Measurements from ENCODE around the gene NEK9. TPM values are rescaled to one million over a fixed set of nuclear protein-coding genes. Genes with fewer than 3 reads are reported as not detected.
"Not testable (repeated sequence)": the region's sequence is repeated elsewhere in the genome, so short reads cannot be mapped to it uniquely, and the experiment has no call there.

Gene NEK9
- polyA plus RNA-seq, 2 donors, result 18.6 to 27.8 TPM

DNA sequence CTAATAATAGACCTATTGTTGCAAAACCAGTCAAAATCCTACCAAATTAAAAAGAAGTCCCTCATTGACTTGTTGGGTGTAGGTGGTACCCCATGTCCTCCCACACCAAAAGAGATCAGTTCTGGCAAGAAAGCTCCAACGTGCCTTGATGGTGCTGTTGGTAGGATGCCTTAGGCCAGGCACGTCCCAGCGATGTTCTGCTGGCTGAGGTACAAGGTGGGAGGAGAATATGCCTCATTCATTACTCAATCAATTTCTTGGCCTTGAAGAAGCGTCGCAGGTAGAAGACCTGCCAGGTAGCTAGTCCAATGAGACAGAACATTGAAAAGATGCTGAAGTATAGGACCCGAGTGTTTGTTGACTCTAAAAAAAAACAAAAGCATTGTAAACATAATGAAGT, 7.8 kb upstream of the NEK9 start:
- Histone ChIP-seq H3K27me3 (ENCODE audit: control insufficient read depth in 1 of 2, insufficient read depth in 2 of 2, low read length in 2 of 2) (no peaks in the 10 kb centered on the region), H3K4me1 (ENCODE audit: control insufficient read depth in 2 of 2, insufficient read depth in 2 of 2, low read length in 1 of 2) (no peaks in the 10 kb centered on the region), H3K4me3 (ENCODE audit: low read depth in 1 of 2, low read length in 2 of 2) (no peak overlapping the region), H3K27ac (ENCODE audit: low read depth in 2 of 2, low read length in 1 of 2) (peak overlapping the region in 1 of 2 donors; percentile 22), H3K36me3 (ENCODE audit: control insufficient read depth in 2 of 2, insufficient read depth in 2 of 2, low read length in 1 of 2) (peaks cover 2% of the 10 kb centered on the region in 2 donors), H3K9me3 (ENCODE audit: control insufficient read depth in 2 of 2, insufficient read depth in 1 of 2, low read depth in 1 of 2, low read length in 1 of 2) (no peaks in the 10 kb centered on the region)
- 49 to 51% methylated on average over 6 of the region's 6 CpGs for WGBS, 2 donors

DNA sequence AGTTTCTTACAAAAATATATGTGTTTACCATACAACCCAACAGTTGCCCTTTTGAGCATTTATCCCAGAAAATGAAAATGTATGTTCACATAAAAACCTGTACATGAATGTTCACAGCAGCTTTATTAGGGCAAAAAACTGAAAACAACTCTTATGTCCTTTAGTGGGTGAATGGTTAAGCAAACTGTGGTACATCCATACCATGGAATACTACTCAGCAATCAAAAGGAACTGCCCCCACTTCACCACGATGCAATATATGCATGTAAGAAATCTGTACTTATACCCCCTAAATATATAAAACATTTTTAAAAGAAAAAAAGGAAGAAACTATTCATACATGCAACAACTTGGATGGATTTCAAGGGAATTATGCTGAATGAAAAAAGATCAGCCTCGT, 6.7 kb upstream of the NEK9 start:
- H3K4me3 ChIP-seq (ENCODE audit: low read depth in 1 of 2, low read length in 2 of 2), result no peak overlapping the region
- H3K27ac ChIP-seq (ENCODE audit: low read depth in 2 of 2, low read length in 1 of 2), result no peak overlapping the region
- WGBS, 2 donors, result 51 to 66% methylated on average over 2 of the region's 2 CpGs
- no peaks in the 10 kb centered on the region for H3K27me3 ChIP-seq (ENCODE audit: control insufficient read depth in 1 of 2, insufficient read depth in 2 of 2, low read length in 2 of 2)
- H3K9me3 ChIP-seq (ENCODE audit: control insufficient read depth in 2 of 2, insufficient read depth in 1 of 2, low read depth in 1 of 2, low read length in 1 of 2), result no peaks in the 10 kb centered on the region
- H3K36me3 ChIP-seq (ENCODE audit: control insufficient read depth in 2 of 2, insufficient read depth in 2 of 2, low read length in 1 of 2), result peaks cover 2% of the 10 kb centered on the region in 2 donors
- H3K4me1 ChIP-seq (ENCODE audit: control insufficient read depth in 2 of 2, insufficient read depth in 2 of 2, low read length in 1 of 2), result no peaks in the 10 kb centered on the region

DNA sequence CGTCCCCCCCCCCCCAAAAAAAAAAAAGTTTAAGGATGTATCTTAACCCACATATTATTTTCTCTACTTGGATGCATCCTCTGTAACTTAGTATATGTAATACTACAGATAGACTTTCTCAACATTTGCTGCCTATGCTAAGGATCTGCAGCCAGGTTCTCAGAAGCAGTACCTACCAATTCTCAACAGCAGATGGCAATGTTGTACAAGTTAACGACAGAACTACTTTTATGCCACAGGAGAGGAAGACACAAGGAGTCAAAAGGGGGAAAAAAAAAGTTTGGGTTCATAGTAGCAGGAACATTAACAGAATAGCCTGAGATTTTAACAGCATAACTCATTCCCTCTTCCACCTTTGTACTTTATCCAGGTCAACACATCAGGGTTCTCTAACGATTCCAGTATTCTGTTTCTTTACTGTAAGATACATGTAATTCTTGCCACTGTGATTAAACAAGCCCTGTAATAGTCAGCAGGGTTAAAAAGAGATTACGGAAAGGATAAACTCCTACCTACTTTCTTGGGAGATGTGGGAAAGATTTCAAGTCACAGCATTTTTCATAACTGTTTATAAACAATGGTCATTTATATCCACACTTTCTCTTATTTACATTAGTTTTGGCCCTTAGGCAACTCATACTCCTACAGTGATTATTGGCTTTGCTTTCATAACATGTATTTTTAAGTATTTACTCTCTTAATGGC, 5.7 kb upstream of the NEK9 start:
- WGBS, 2 donors, result 25 to 39% methylated on average over 4 of the region's 4 CpGs
- Histone ChIP-seq H3K36me3 (ENCODE audit: control insufficient read depth in 2 of 2, insufficient read depth in 2 of 2, low read length in 1 of 2) (peaks cover 2% of the 10 kb centered on the region in 2 donors), H3K4me1 (ENCODE audit: control insufficient read depth in 2 of 2, insufficient read depth in 2 of 2, low read length in 1 of 2) (no peaks in the 10 kb centered on the region), H3K4me3 (ENCODE audit: low read depth in 1 of 2, low read length in 2 of 2) (no peak overlapping the region), H3K27ac (ENCODE audit: low read depth in 2 of 2, low read length in 1 of 2) (no peak overlapping the region), H3K27me3 (ENCODE audit: control insufficient read depth in 1 of 2, insufficient read depth in 2 of 2, low read length in 2 of 2) (no peaks in the 10 kb centered on the region), H3K9me3 (ENCODE audit: control insufficient read depth in 2 of 2, insufficient read depth in 1 of 2, low read depth in 1 of 2, low read length in 1 of 2) (no peaks in the 10 kb centered on the region)

DNA sequence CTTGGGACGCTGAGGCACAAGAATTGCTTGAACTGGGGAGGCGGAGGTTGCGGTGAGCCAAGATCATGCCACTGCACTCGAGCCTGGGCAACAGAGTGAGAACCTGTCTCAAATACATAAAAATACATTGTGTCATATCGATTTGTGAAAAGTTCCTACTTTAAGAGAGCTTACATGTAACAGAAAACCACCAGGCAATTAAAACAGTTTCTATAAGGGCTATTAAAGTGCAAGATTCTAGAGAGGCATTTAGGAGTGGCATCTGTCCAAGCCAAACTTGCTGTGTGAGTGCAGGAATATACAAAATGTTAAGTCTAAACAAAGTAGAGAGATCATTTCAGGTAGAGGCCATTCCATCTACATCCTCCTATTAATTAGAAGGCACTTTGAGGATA, 1.7 kb upstream of the NEK9 start:
- WGBS, 2 donors, result 85 to 90% methylated on average over 5 of the region's 5 CpGs
- no peaks in the 10 kb centered on the region for H3K27me3 ChIP-seq (ENCODE audit: control insufficient read depth in 1 of 2, insufficient read depth in 2 of 2, low read length in 2 of 2)
- no peak overlapping the region for H3K27ac ChIP-seq (ENCODE audit: low read depth in 2 of 2, low read length in 1 of 2)
- peaks cover 0 to 2% of the 10 kb centered on the region in 2 donors for H3K9me3 ChIP-seq (ENCODE audit: control insufficient read depth in 2 of 2, insufficient read depth in 1 of 2, low read depth in 1 of 2, low read length in 1 of 2)
- peaks cover 0 to 3% of the 10 kb centered on the region in 2 donors for H3K4me1 ChIP-seq (ENCODE audit: control insufficient read depth in 2 of 2, insufficient read depth in 2 of 2, low read length in 1 of 2)
- H3K4me3 ChIP-seq (ENCODE audit: low read depth in 1 of 2, low read length in 2 of 2), result no peak overlapping the region
- peaks cover 0 to 2% of the 10 kb centered on the region in 2 donors for H3K36me3 ChIP-seq (ENCODE audit: control insufficient read depth in 2 of 2, insufficient read depth in 2 of 2, low read length in 1 of 2)

DNA sequence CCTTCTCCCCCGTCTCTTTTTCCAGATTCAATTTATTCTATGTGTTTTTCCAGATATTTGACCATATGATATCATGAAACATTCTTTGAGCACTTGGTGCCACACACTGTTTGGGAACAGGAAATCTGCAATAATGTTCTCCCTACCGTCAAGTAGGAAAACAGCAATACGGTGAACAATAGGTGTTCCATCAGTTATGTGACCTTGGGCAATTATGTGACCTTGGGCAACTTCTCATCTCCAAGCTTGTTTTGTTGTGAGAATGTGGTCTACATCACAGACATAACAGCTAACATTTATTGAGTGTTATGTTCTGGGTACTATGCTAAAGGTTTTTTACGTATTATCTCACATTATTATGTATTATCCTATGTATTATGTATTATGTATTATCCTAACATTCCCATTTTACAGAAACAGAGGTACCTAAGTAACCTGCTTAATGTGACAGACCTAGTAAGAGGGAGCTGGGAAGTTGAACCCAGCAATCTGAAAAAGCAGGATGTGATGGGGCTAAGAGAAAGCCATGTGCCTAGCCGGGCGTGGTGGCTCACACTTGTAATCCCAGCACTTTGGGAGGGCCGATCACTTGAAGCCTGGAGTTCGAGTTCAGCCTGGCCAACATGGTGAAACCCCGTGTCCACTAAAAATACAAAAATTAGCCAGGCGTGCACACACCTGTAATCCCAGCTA, 1.2 kb upstream of the NEK9 start:
- Histone ChIP-seq H3K4me1 (ENCODE audit: control insufficient read depth in 2 of 2, insufficient read depth in 2 of 2, low read length in 1 of 2) (peaks cover 0 to 3% of the 10 kb centered on the region in 2 donors), H3K9me3 (ENCODE audit: control insufficient read depth in 2 of 2, insufficient read depth in 1 of 2, low read depth in 1 of 2, low read length in 1 of 2) (peaks cover 0 to 2% of the 10 kb centered on the region in 2 donors), H3K36me3 (ENCODE audit: control insufficient read depth in 2 of 2, insufficient read depth in 2 of 2, low read length in 1 of 2) (peaks cover 0 to 2% of the 10 kb centered on the region in 2 donors), H3K4me3 (ENCODE audit: low read depth in 1 of 2, low read length in 2 of 2) (peak overlapping the region in 1 of 2 donors; percentile 89), H3K27me3 (ENCODE audit: control insufficient read depth in 1 of 2, insufficient read depth in 2 of 2, low read length in 2 of 2) (no peaks in the 10 kb centered on the region), H3K27ac (ENCODE audit: low read depth in 2 of 2, low read length in 1 of 2) (peak overlapping the region; percentile 98 to 99)
- WGBS, 2 donors, result 60 to 63% methylated on average over 10 of the region's 10 CpGs

DNA sequence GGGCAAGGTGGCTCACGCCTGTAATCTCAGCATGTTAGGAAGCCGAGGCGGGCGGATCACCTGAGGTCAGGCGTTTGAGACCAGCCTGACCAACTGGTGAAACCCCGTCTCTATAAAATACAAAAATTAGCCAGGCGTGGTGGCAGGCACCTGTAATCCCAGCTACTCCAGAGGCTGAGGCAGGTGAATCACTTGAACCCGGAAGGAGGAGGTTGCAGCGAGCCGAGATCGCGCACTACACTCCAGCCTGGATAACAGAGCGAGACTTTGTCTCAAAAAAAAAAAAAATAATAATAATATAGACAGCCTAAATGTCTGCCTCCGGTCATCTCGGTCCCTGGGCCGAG, 599 bp upstream of the NEK9 start:
- not testable (repeated sequence) for H3K9me3 ChIP-seq (ENCODE audit: control insufficient read depth in 2 of 2, insufficient read depth in 1 of 2, low read depth in 1 of 2, low read length in 1 of 2); H3K27me3 ChIP-seq (ENCODE audit: control insufficient read depth in 1 of 2, insufficient read depth in 2 of 2, low read length in 2 of 2); H3K4me1 ChIP-seq (ENCODE audit: control insufficient read depth in 2 of 2, insufficient read depth in 2 of 2, low read length in 1 of 2); H3K36me3 ChIP-seq (ENCODE audit: control insufficient read depth in 2 of 2, insufficient read depth in 2 of 2, low read length in 1 of 2)
- 25 to 28% methylated on average over 16 of the region's 16 CpGs for WGBS, 2 donors
- H3K27ac ChIP-seq (ENCODE audit: low read depth in 2 of 2, low read length in 1 of 2), result peak overlapping the region; percentile 98 to 99
- peak overlapping the region; percentile 89 to 98 for H3K4me3 ChIP-seq (ENCODE audit: low read depth in 1 of 2, low read length in 2 of 2)

DNA sequence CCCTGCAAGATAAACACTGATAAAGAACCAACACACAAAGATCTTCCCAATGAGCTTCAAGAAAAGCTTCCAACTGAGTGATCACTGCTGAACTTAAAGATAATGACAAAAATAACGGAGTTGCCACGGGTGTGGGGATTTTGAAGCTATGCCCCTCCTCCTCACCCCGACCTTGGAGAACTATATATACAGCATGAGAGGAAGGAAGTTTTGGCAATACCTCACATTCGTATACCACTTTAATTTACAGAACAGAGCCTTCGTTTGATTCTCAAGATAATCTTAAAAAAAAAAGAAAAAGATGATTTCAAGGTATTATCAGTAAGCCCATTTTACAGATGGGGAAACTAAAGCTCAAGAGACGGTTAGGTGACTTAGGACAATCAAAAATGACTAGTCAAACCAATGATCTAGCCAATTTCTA, 715 bp downstream of the NEK9 start:
- H3K27me3 ChIP-seq (ENCODE audit: control insufficient read depth in 1 of 2, insufficient read depth in 2 of 2, low read length in 2 of 2), result no peaks in the 10 kb centered on the region
- H3K4me1 ChIP-seq (ENCODE audit: control insufficient read depth in 2 of 2, insufficient read depth in 2 of 2, low read length in 1 of 2), result peaks cover 0 to 3% of the 10 kb centered on the region in 2 donors
- H3K27ac ChIP-seq (ENCODE audit: low read depth in 2 of 2, low read length in 1 of 2), result peak overlapping the region; percentile 98 to 99
- H3K4me3 ChIP-seq (ENCODE audit: low read depth in 1 of 2, low read length in 2 of 2), result peak overlapping the region; percentile 89 to 98
- 1 to 2% methylated on average over 6 of the region's 6 CpGs for WGBS, 2 donors
- H3K9me3 ChIP-seq (ENCODE audit: control insufficient read depth in 2 of 2, insufficient read depth in 1 of 2, low read depth in 1 of 2, low read length in 1 of 2), result peaks cover 0 to 2% of the 10 kb centered on the region in 2 donors
- H3K36me3 ChIP-seq (ENCODE audit: control insufficient read depth in 2 of 2, insufficient read depth in 2 of 2, low read length in 1 of 2), result no peaks in the 10 kb centered on the region

DNA sequence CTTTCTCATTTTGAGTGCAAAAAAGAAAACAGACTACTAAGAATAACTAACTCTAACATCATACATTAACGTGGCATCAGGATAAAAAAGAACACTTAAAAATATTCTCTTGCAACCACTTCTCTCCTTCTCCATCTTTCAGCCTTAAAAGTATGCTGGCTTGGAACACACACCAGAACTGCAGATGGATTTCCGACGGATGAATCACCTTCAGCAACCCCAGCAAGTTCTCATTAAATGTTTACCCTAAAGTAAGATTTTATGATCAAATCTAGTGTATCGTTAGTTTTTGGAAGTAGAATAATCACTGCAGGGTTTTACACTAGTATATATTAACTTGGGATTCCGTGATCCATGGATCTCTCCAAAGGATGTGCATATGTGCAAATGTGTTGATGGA, 1.2 kb downstream of the NEK9 start:
- WGBS, 2 donors, result 54 to 71% methylated on average over 5 of the region's 5 CpGs
- H3K36me3 ChIP-seq (ENCODE audit: control insufficient read depth in 2 of 2, insufficient read depth in 2 of 2, low read length in 1 of 2), result no peaks in the 10 kb centered on the region
- no peak overlapping the region for H3K27ac ChIP-seq (ENCODE audit: low read depth in 2 of 2, low read length in 1 of 2)
- H3K4me3 ChIP-seq (ENCODE audit: low read depth in 1 of 2, low read length in 2 of 2), result peak overlapping the region in 1 of 2 donors; percentile 89
- H3K9me3 ChIP-seq (ENCODE audit: control insufficient read depth in 2 of 2, insufficient read depth in 1 of 2, low read depth in 1 of 2, low read length in 1 of 2), result peaks cover 0 to 2% of the 10 kb centered on the region in 2 donors
- H3K4me1 ChIP-seq (ENCODE audit: control insufficient read depth in 2 of 2, insufficient read depth in 2 of 2, low read length in 1 of 2), result peaks cover 0 to 3% of the 10 kb centered on the region in 2 donors
- H3K27me3 ChIP-seq (ENCODE audit: control insufficient read depth in 1 of 2, insufficient read depth in 2 of 2, low read length in 2 of 2), result no peaks in the 10 kb centered on the region

DNA sequence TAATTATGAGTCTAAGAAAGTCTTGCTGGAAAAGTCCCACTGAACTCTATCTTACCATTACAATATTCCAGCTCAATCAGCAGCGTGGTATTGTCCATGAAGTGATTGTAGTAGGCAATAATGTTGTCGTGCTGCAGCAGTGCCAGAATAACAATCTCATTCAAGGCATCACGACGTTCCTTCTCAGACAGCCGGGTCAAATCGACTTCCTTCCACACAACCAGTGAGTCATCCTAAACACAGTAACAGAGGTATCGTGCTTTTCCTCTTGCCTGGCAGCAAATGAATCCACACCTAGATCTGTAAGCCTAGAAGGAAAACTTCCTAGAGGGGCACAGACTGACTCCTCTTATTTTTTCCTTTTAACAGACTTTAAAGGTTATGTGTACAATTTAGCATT, 2.9 kb downstream of the NEK9 start:
- Histone ChIP-seq H3K27me3 (ENCODE audit: control insufficient read depth in 1 of 2, insufficient read depth in 2 of 2, low read length in 2 of 2) (no peaks in the 10 kb centered on the region), H3K4me1 (ENCODE audit: control insufficient read depth in 2 of 2, insufficient read depth in 2 of 2, low read length in 1 of 2) (peaks cover 0 to 3% of the 10 kb centered on the region in 2 donors), H3K4me3 (ENCODE audit: low read depth in 1 of 2, low read length in 2 of 2) (no peak overlapping the region), H3K36me3 (ENCODE audit: control insufficient read depth in 2 of 2, insufficient read depth in 2 of 2, low read length in 1 of 2) (no peaks in the 10 kb centered on the region), H3K27ac (ENCODE audit: low read depth in 2 of 2, low read length in 1 of 2) (peak overlapping the region in 1 of 2 donors; percentile 20), H3K9me3 (ENCODE audit: control insufficient read depth in 2 of 2, insufficient read depth in 1 of 2, low read depth in 1 of 2, low read length in 1 of 2) (peaks cover 0 to 2% of the 10 kb centered on the region in 2 donors)
- WGBS, 2 donors, result 24 to 25% methylated on average over 7 of the region's 7 CpGs
